ENCODE measurements around the gene ACTL7A. TPM values are rescaled to one million over a fixed set of nuclear protein-coding genes. Genes with fewer than 3 reads are reported as not detected.

ACTL7A gene
- not detected in 5 replicates for total RNA-seq (2022; extraction: Qiagen RNA extraction)

DNA sequence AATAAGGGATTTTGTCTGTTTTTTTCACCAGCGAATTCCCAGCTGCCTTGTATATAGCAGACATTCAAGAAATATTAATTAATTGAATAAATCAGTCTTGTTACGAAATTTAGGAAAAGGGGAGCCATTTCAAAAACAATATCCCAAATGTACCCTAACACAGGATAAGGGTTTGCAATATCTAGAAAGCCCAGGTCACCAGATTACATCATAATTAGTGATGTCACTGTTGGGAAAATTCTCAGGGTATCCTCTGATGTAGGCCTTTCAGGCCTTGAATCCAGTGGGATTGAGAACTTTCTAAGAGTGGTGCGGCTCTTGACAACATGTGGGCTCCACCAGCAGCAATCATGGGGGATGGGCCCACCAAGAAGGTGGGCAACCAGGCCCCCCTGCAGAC lies at the start of gene ACTL7A:
Gene ACTL7A (plus strand): TSS at position 270 of the 400 bp plus-strand sequence. CDS start 57 bp downstream, at position 327.

DNA sequence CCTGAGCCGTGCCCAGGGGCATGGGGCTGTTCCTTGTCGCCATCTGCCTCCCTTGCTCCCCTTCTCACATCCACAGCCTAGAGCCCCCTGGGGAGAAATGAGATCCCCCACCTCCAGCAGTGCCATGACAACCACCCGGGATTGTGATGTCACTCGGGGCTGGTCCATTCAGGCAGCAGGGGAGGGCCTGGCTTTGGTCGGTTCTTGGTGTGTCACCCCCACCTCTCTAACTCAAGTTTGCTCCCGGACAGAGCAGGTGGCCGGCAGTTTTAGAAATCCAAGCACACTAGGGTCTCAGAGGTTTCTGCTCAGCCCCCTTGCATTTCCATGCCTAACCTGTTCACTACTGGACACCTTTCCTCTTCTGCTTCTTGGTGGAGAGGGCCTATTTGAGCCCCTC lies 6.2 kb upstream of the ACTL7A start, which contains the start of gene ACTL7B:
Gene ACTL7B (minus strand): TSS at position 99 of the 400 bp plus-strand sequence. CDS start 56 bp downstream, at position 43.

Other genes with a start within 250 kb of the ACTL7A start
- gene ACTL7B, start 6.3 kb upstream of the ACTL7A start, total RNA-seq (2022; extraction: Qiagen RNA extraction): 0.02 to 0.03 TPM in 2 of 5 replicates, not detected in the others
- gene ELP1, start 71.9 kb downstream of the ACTL7A start, total RNA-seq (2022; extraction: Qiagen RNA extraction): 17.9 to 20.1 TPM (median 18.8 TPM) in 5 replicates
- 20.0 to 24.3 TPM (median 20.9 TPM) in 5 replicates for gene ABITRAM, start 72.1 kb downstream of the ACTL7A start, total RNA-seq (2022; extraction: Qiagen RNA extraction)
- 43.3 to 54.4 TPM (median 47.9 TPM) in 5 replicates for gene CTNNAL1, start 151.2 kb downstream of the ACTL7A start, total RNA-seq (2022; extraction: Qiagen RNA extraction)

All from A549 treated with AZD2906 at 1 μM for 4 hours (cell line).